Smooth muscle cell of the brain vasculature (primary cell): ENCODE results near the gene RIPK1.
"Not testable (repeated sequence)": the region's sequence is repeated elsewhere in the genome, so short reads cannot be mapped to it uniquely, and the experiment has no call there.

ENCODE experiments used
- DNase-seq: peaks from one replicate; pipeline ENCODE4 v3.0.0-alpha.2; 2012; ENCODE audit warnings: low read depth, low spot score

RIPK1 gene

GRCh38 chr6:3068329-3069214, at the start of gene RIPK1:
Gene RIPK1, plus strand, starts transcription at chr6:3068494. Its CDS starts 8,330 bp downstream, at chr6:3076824.
- DNase-seq = no peak

- DNase-seq = no peak
Observed at GRCh38 chr6:3019065-3019464, 49.2 kb upstream of the RIPK1 start.

GRCh38 chr6:3019749-3020320, 48.5 kb upstream of the RIPK1 start:
- DNase-seq = no peak

- DNase-seq = not testable (repeated sequence)
Observed at GRCh38 chr6:3020976-3021598, 47.2 kb upstream of the RIPK1 start.

GRCh38 chr6:3022765-3023662, 45.3 kb upstream of the RIPK1 start:
- no peak for DNase-seq

- peak; percentile 50 for DNase-seq
Observed at GRCh38 chr6:3023663-3024483, 44.4 kb upstream of the RIPK1 start.

- no peak for DNase-seq
Observed at GRCh38 chr6:3026791-3027626, 41.3 kb upstream of the RIPK1 start.

- DNase-seq = not testable (repeated sequence)
Observed at GRCh38 chr6:3028156-3028555, 40.1 kb upstream of the RIPK1 start.

- DNase-seq = no peak
Observed at GRCh38 chr6:3031857-3032640, 36.2 kb upstream of the RIPK1 start.

GRCh38 chr6:3032986-3033385, 35.3 kb upstream of the RIPK1 start:
- DNase-seq = no peak

- no peak for DNase-seq
Observed at GRCh38 chr6:3033652-3034051, 34.6 kb upstream of the RIPK1 start.

GRCh38 chr6:3035397-3035796, 32.9 kb upstream of the RIPK1 start:
- no peak for DNase-seq

GRCh38 chr6:3036861-3037637, 31.2 kb upstream of the RIPK1 start:
- DNase-seq = no peak

- no peak for DNase-seq
Observed at GRCh38 chr6:3037638-3038365, 30.5 kb upstream of the RIPK1 start.

GRCh38 chr6:3039384-3039783, 28.9 kb upstream of the RIPK1 start:
- DNase-seq = no peak

- DNase-seq = no peak
Observed at GRCh38 chr6:3041147-3041546, 27.1 kb upstream of the RIPK1 start.

GRCh38 chr6:3041606-3042005, 26.7 kb upstream of the RIPK1 start:
- no peak for DNase-seq

GRCh38 chr6:3045369-3045768, 22.9 kb upstream of the RIPK1 start:
- no peak for DNase-seq
